Body of pancreas (tissue), 4 donors: Measurements from ENCODE around the gene BPIFB4. TPM values are rescaled to one million over a fixed set of nuclear protein-coding genes. Genes with fewer than 3 reads are reported as not detected.

ENCODE experiments used
- ATAC-seq: fragments of 150-250 bp; one replicate; pipeline ENCODE4 v1.9.1; 2016
- DNase-seq, 4 donors: peaks; one replicate each; pipeline ENCODE4 v3.0.0-alpha.2; 2019
- H3K27ac ChIP-seq, 4 donors: fragments of 200-600 bp; sonication (generic); 1 replicate in 3 of 4; 2 replicates in 1 of 4; pipeline versions ENCODE4 v1.5.1 to v1.6.1; 2016 to 2019; ENCODE audit warnings: mild to moderate bottlenecking in 1 of 4, mixed read lengths in 1 of 4, moderate library complexity in 1 of 4
- H3K27me3 ChIP-seq, 2 donors: fragments of 200-600 bp; sonication (generic); one replicate each; pipeline ENCODE4 v1.6.0; 2016; ENCODE audit warnings: mild to moderate bottlenecking in 1 of 2
- H3K36me3 ChIP-seq, 2 donors: fragments of 200-600 bp; sonication (generic); replicated peaks in 1 of 2; 2 replicates each; pipeline ENCODE4 v1.5.1; 2016; ENCODE audit warnings: low read depth in 2 of 2; ENCODE audit not compliant: insufficient read depth in 1 of 2
- H3K4me1 ChIP-seq: fragments of 200-600 bp; sonication (generic); one replicate; pipeline ENCODE4 v1.6.0; 2016
- H3K4me3 ChIP-seq, 2 donors: fragments of 200-600 bp; sonication (generic); 1 replicate in 1 of 2; 2 replicates in 1 of 2; pipeline ENCODE4 v1.5.1; 2016 to 2019
- H3K9me3 ChIP-seq, 3 donors: fragments of 200-600 bp; sonication (generic); 1 replicate in 2 of 3; 2 replicates in 1 of 3; pipeline ENCODE4 v1.5.1; 2016
- POLR2A ChIP-seq, 3 donors: fragments of 450-650 bp; IDR thresholded peaks; one replicate each; pipeline ENCODE4 v1.6.1; 2016; ENCODE audit warnings: antibody characterized with exemption in 3 of 3, mild to moderate bottlenecking in 2 of 3
- WGBS, 2 donors: methylation state at CpG; one replicate each; pipeline ENCODE4 v1.1.5; 2017; 5-methylcytosine and 5-hydroxymethylcytosine counted together
- intact Hi-C: fragments of 100-400 bp; cut with DNase I; formaldehyde crosslinking; loops from one replicate; pipeline ENCODE4 v1.15.1; 2023
- total RNA-seq, 2 donors: library from RNA; depleted of rRNA; stranded (reverse); fragments of >200 nt; gene quantifications; one replicate each; pipeline ENCODE4 v1.1.0, GENCODE V29; 2016
- TF ChIP-seq, protein P1 (sequence below), 7 experiments: fragments of 450-650 bp in 4 of 7; fragments of 200-600 bp in 3 of 7; sonication (generic) in 3 of 7; IDR thresholded peaks; one replicate each; pipeline ENCODE4 v1.5.1; 2016 to 2019; ENCODE audit warnings: antibody characterized with exemption in 7 of 7

BPIFB4 gene
- total RNA-seq, 2 donors from 2014 or later, result not detected

DNA sequence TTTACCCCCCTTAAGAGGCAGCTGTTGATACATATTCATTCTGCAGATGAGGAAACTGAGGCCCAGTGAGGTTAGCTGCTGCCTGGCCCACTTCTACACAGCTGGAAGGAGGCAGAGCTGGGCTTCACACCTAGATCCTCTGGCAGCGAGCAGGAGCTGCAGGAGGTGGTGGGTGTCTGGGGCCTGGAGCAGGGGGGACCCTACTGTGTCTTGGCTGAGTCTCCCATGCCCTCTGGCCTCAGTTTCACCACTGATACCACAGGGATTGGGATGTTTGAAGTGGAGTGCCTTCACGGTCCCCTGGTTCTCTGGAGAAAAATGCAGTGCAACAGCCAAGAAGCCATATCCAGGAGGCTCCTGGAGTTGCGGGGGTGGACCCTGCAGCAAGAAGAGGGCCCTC, 80.3 kb downstream of the BPIFB4 start:
- DNase-seq, result no peak
- intact Hi-C loops, result no loop called here
- H3K9me3 ChIP-seq, result no peaks in the 10 kb centered on the region
- H3K36me3 ChIP-seq, result no peaks in the 10 kb centered on the region
- no peak for ATAC-seq
- no peaks in the 10 kb centered on the region for H3K4me1 ChIP-seq
- TF ChIP-seq POLR2A (IDR thresholded peaks at IDR 0.05), result no peak
- TF ChIP-seq, protein P1, sequence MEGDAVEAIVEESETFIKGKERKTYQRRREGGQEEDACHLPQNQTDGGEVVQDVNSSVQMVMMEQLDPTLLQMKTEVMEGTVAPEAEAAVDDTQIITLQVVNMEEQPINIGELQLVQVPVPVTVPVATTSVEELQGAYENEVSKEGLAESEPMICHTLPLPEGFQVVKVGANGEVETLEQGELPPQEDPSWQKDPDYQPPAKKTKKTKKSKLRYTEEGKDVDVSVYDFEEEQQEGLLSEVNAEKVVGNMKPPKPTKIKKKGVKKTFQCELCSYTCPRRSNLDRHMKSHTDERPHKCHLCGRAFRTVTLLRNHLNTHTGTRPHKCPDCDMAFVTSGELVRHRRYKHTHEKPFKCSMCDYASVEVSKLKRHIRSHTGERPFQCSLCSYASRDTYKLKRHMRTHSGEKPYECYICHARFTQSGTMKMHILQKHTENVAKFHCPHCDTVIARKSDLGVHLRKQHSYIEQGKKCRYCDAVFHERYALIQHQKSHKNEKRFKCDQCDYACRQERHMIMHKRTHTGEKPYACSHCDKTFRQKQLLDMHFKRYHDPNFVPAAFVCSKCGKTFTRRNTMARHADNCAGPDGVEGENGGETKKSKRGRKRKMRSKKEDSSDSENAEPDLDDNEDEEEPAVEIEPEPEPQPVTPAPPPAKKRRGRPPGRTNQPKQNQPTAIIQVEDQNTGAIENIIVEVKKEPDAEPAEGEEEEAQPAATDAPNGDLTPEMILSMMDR (IDR thresholded peaks at IDR 0.05), result no peak
- H3K27ac ChIP-seq, result no peak overlapping the region
- 83 to 93% methylated on average over 3 of the region's 3 CpGs for WGBS, 2 donors
- H3K4me3 ChIP-seq, result no peak overlapping the region
- H3K27me3 ChIP-seq, result no peaks in the 10 kb centered on the region

DNA sequence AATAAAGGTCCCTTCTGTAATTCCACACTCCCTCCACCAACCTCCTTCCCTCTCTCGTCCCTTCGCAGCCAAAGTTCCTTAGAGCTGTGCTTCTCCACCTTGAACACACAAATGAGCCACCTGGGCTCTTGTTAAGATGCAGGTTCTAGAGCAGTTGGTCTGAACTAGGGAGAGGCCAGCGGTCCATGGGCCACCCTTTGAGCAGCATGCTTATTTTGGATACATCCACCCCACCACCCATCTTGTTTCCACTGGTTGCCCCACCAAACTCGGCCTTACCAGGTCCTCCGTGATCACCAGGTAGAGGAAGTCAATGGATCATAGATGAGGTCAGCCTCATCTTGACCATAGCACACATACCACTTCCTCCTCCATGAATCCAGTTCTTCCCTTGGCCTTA, 81.2 kb downstream of the BPIFB4 start:
- H3K27ac ChIP-seq, result no peak overlapping the region
- no peak for ATAC-seq
- no peaks in the 10 kb centered on the region for H3K9me3 ChIP-seq
- intact Hi-C loops, result no loop called here
- H3K4me1 ChIP-seq, result no peaks in the 10 kb centered on the region
- no peaks in the 10 kb centered on the region for H3K36me3 ChIP-seq
- no peak overlapping the region for H3K4me3 ChIP-seq
- no peak for DNase-seq
- no peak for TF ChIP-seq POLR2A (IDR thresholded peaks at IDR 0.05)
- TF ChIP-seq, protein P1 (IDR thresholded peaks at IDR 0.05), result no peak
- 70 to 84% methylated on average over 5 of the region's 5 CpGs for WGBS, 2 donors
- H3K27me3 ChIP-seq, result no peaks in the 10 kb centered on the region

Other genes with a start within 250 kb of the BPIFB4 start
- under 1 TPM in 1 of 2 donors, not detected in 1; 0.26 TPM for gene EFCAB8, start 220.7 kb upstream of the BPIFB4 start, total RNA-seq
- gene SUN5, start 75.2 kb upstream of the BPIFB4 start, total RNA-seq, result not detected
- not detected for gene BPIFB2, start 71.9 kb upstream of the BPIFB4 start, total RNA-seq
- gene BPIFB6, start 48.0 kb upstream of the BPIFB4 start, total RNA-seq, result not detected
- not detected for gene BPIFB3, start 25.7 kb upstream of the BPIFB4 start, total RNA-seq
- not detected for gene BPIFA2, start 88.5 kb downstream of the BPIFB4 start, total RNA-seq
- gene BPIFA3, start 137.7 kb downstream of the BPIFB4 start, total RNA-seq, result not detected
- gene BPIFA1, start 156.4 kb downstream of the BPIFB4 start, total RNA-seq, result not detected
- gene BPIFB1, start 203.6 kb downstream of the BPIFB4 start, total RNA-seq, result not detected